Progenitor cell of endocrine pancreas (in vitro differentiated cells): ENCODE data around the gene SFPQ. TPM values are rescaled to one million over a fixed set of nuclear protein-coding genes. Genes with fewer than 3 reads are reported as not detected.
"Not testable (repeated sequence)": the region's sequence is repeated elsewhere in the genome, so short reads cannot be mapped to it uniquely, and the experiment has no call there.

Experiments
- DNase-seq: peaks from one replicate; pipeline ENCODE4 v3.0.0; 2021; ENCODE audit warnings: low spot score; ENCODE audit not compliant: unreplicated experiment
- H3K27ac Mint-ChIP-seq: 2 replicates; pipeline ENCODE4 v1.8.0; 2021; ENCODE audit warnings: mild to moderate bottlenecking, moderate library complexity, mixed read lengths
- H3K27me3 Mint-ChIP-seq: 2 replicates; pipeline ENCODE4 v1.8.0; 2021; ENCODE audit warnings: mixed read lengths
- H3K36me3 Mint-ChIP-seq: 2 replicates; pipeline ENCODE4 v1.8.0; 2022; ENCODE audit warnings: mixed read lengths; ENCODE audit not compliant: insufficient read depth
- H3K4me1 Mint-ChIP-seq: 2 replicates; pipeline ENCODE4 v1.8.0; 2021; ENCODE audit warnings: low read depth, mixed read lengths
- H3K4me3 Mint-ChIP-seq: 2 replicates; pipeline ENCODE4 v1.8.0; 2021; ENCODE audit warnings: low read depth, mild to moderate bottlenecking, moderate library complexity, mixed read lengths
- H3K9me3 Mint-ChIP-seq: 2 replicates; pipeline ENCODE4 v1.8.0; 2021; ENCODE audit warnings: low read depth, mixed read lengths
- CTCF ChIP-seq: fragments of 200-600 bp; sonication (generic); IDR thresholded peaks from one replicate; pipeline ENCODE4 v1.5.0; 2021; ENCODE audit warnings: antibody characterized with exemption, mild to moderate bottlenecking; ENCODE audit not compliant: unreplicated experiment
- long read RNA-seq: library from polyadenylated mRNA; unstranded; transcript quantifications from one replicate; pipeline ENCODE4 v2.0.0, GENCODE V29; 2020
- total RNA-seq: library from RNA; stranded (reverse); gene quantifications from 2 replicates; pipeline ENCODE4 v1.2.1, GENCODE V29; 2021

Gene SFPQ
- total RNA-seq: 651 and 653 TPM in 2 replicates
- long read RNA-seq, transcript SFPQ-203 (3 exons, 1,431 nt): minor isoform, 13 of 115 reads
- long read RNA-seq, transcript SFPQ-205 (3 exons, 2,835 nt): major isoform, 16 of 115 reads
- long read RNA-seq, transcript SFPQ-201 (10 exons, 3,747 nt): minor isoform, 10 of 115 reads
- long read RNA-seq, partial matches to known transcripts: 59 of 115 reads
- long read RNA-seq, other reads (novel, unspliced or antisense): 15 of 115 reads

- Mint-ChIP-seq H3K27ac (peak within 1 kb of the TSS; percentile 99), H3K9me3 (no peaks in the 10 kb centered on the region), H3K36me3 (peaks cover 37% of the 10 kb centered on the region), H3K4me3 (peak within 1 kb of the TSS; percentile 91), H3K4me1 (peaks cover 39% of the 10 kb centered on the region), H3K27me3 (no peaks in the 10 kb centered on the region)
- no peak for TF ChIP-seq CTCF
- peak; percentile 97 for DNase-seq
Observed at GRCh38 chr1:35192853-35193664, at the start of gene SFPQ. SFPQ (minus strand) TSS chr1:35193145; CDS start chr1:35193049, 96 bp downstream.

- H3K27me3 Mint-ChIP-seq, H3K9me3 Mint-ChIP-seq, DNase-seq: not testable (repeated sequence)
Observed at GRCh38 chr1:35236772-35237171, 43.8 kb upstream of the SFPQ start.

GRCh38 chr1:35231287-35231686, 38.3 kb upstream of the SFPQ start:
- no peak for TF ChIP-seq CTCF
- Mint-ChIP-seq H3K4me1 (no peaks in the 10 kb centered on the region), H3K4me3 (no peak overlapping the region), H3K27ac (no peak overlapping the region), H3K9me3 (no peaks in the 10 kb centered on the region), H3K36me3 (no peaks in the 10 kb centered on the region), H3K27me3 (no peaks in the 10 kb centered on the region)
- no peak for DNase-seq

More at GRCh38 chr1:35236772-35237171, 43.8 kb upstream of the SFPQ start:
- H3K36me3 Mint-ChIP-seq, H3K27ac Mint-ChIP-seq, H3K4me3 Mint-ChIP-seq, H3K4me1 Mint-ChIP-seq: not testable (repeated sequence)

GRCh38 chr1:35229587-35230360, 36.8 kb upstream of the SFPQ start:
- Mint-ChIP-seq H3K9me3 (no peaks in the 10 kb centered on the region), H3K27ac (no peak overlapping the region), H3K4me1 (no peaks in the 10 kb centered on the region), H3K27me3 (no peaks in the 10 kb centered on the region), H3K36me3 (no peaks in the 10 kb centered on the region), H3K4me3 (no peak overlapping the region)
- no peak for DNase-seq
- no peak for TF ChIP-seq CTCF

- H3K27me3 Mint-ChIP-seq: no peaks in the 10 kb centered on the region
- no peaks in the 10 kb centered on the region for H3K4me1 Mint-ChIP-seq
Observed at GRCh38 chr1:35226546-35226945, 33.6 kb upstream of the SFPQ start.

More at GRCh38 chr1:35226546-35226945, 33.6 kb upstream of the SFPQ start:
- no peak overlapping the region for H3K27ac Mint-ChIP-seq
- no peak for DNase-seq
- H3K9me3 Mint-ChIP-seq: no peaks in the 10 kb centered on the region
- no peaks in the 10 kb centered on the region for H3K36me3 Mint-ChIP-seq
- no peak for TF ChIP-seq CTCF
- H3K4me3 Mint-ChIP-seq: no peak overlapping the region
